ENCODE measurements around the gene CACNA1A. TPM values are rescaled to one million over a fixed set of nuclear protein-coding genes. Genes with fewer than 3 reads are reported as not detected.
A peak's percentile ranks its signal among the peaks of the same experiment; 100 is the strongest.

CACNA1A gene
- total RNA-seq, 2 donors from 2014 or later = 0.77 TPM; not detected in 1

DNA sequence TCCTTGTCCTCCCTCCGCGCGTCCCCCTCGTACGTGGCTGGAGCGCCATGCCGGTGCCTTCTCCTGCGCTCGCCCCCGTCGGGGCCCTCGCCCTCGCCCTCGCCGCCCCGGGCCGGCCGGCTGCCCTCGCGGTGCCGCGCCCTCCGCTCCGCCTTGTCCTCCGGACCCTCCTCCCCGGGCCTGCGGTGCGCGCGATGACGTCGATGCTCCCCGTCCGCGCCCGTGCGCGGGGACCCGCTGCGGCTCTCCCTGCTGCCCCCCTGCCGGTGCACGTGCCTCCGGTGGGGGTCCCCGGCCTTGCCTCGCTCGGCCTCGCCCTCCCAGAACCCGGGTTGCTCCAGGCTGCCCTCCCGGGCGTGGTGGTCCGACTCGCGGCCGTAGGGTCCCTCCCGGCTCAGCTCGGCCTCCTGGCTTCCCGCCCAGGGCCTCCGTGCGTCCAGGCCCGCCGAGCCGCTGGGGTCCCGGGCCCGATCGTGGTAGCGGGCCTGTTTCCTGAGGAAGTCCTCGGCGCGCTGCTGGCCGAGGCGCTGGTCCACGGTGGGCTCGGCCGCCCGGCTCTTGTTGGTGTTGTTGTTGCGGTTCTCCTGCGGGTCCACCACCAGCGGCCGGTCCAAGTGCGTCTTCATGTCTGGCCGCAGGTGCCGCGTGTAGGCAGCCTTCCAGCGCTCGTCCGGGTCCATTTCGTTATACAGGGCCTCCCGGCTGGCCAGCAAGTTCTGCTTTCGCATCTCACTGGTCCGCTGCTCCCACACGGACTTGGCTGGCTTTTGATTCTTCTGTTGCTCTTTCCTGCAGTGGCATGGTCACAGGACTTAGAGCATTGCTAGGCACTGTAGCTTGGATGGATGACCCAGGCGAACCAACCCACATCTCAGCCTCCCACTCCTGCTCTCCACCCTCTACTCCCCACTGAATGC lies 207.5 kb downstream of the CACNA1A start:
- H3K9me3 ChIP-seq (ENCODE audit: control insufficient read depth, low read length, poor library complexity, severe bottlenecking) = no peaks in the 10 kb centered on the region
- H3K36me3 Mint-ChIP-seq (ENCODE audit: low read depth) = peaks cover 8% of the 10 kb centered on the region
- H3K4me3 Mint-ChIP-seq = peak overlapping the region; percentile 74
- H3K4me1 Mint-ChIP-seq = peaks cover 12% of the 10 kb centered on the region
- no peak overlapping the region for H3K27ac Mint-ChIP-seq
- DNase-seq (no peak), ATAC-seq (no peak)
- peaks cover 44% of the 10 kb centered on the region for H3K27me3 Mint-ChIP-seq

- no peaks in the 10 kb centered on the region for H3K9me3 ChIP-seq (ENCODE audit: control insufficient read depth, low read length, poor library complexity, severe bottlenecking)
- DNase-seq (no peak), ATAC-seq (no peak)
- Mint-ChIP-seq H3K36me3 (ENCODE audit: low read depth) (peaks cover 6% of the 10 kb centered on the region), H3K4me3 (no peak overlapping the region), H3K27me3 (peaks cover 30% of the 10 kb centered on the region), H3K4me1 (peaks cover 9% of the 10 kb centered on the region), H3K27ac (no peak overlapping the region)
These were observed 209.3 kb downstream of the CACNA1A start for GRCh38 chr19:13297023-13297422.

- DNase-seq (no peak), ATAC-seq (no peak)
- H3K36me3 Mint-ChIP-seq (ENCODE audit: low read depth) = peaks cover 4% of the 10 kb centered on the region
- peaks cover 11% of the 10 kb centered on the region for H3K27me3 Mint-ChIP-seq
- no peaks in the 10 kb centered on the region for H3K9me3 ChIP-seq (ENCODE audit: control insufficient read depth, low read length, poor library complexity, severe bottlenecking)
- no peak overlapping the region for H3K27ac Mint-ChIP-seq
- no peak overlapping the region for H3K4me3 Mint-ChIP-seq
- H3K4me1 Mint-ChIP-seq = peaks cover 8% of the 10 kb centered on the region
These were observed 211.3 kb downstream of the CACNA1A start for GRCh38 chr19:13294812-13295567.

GRCh38 chr19:13291913-13292312 lies 214.4 kb downstream of the CACNA1A start:
- Mint-ChIP-seq H3K36me3 (ENCODE audit: low read depth) (no peaks in the 10 kb centered on the region), H3K4me3 (no peak overlapping the region), H3K27ac (no peak overlapping the region), H3K4me1 (no peaks in the 10 kb centered on the region), H3K27me3 (no peaks in the 10 kb centered on the region)
- DNase-seq = no peak
- no peaks in the 10 kb centered on the region for H3K9me3 ChIP-seq (ENCODE audit: control insufficient read depth, low read length, poor library complexity, severe bottlenecking)
- no peak for ATAC-seq

DNA sequence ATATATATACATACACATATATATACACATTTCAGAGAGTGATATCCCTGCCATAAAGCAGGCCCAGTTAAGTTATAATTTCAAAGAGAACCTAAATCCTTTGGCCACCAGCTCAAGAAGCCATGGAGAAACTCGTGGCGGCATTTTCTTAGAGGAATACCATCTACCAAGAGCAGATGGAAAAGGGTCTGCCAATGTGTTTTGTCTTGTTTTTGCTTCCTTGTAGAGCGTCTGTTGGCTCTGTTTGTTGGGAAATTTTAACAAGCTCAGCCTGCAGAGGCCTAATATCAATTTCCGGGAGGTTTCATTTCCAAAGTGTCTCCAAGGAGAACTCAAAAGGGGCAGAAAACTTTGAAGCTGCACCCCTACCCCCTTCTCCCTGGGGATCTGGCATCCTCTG lies 215.5 kb downstream of the CACNA1A start:
- no peaks in the 10 kb centered on the region for H3K4me1 Mint-ChIP-seq
- H3K4me3 Mint-ChIP-seq = no peak overlapping the region
- no peak for DNase-seq
- no peaks in the 10 kb centered on the region for H3K9me3 ChIP-seq (ENCODE audit: control insufficient read depth, low read length, poor library complexity, severe bottlenecking)
- peaks cover under 1% of the 10 kb centered on the region for H3K27me3 Mint-ChIP-seq
- H3K36me3 Mint-ChIP-seq (ENCODE audit: low read depth) = no peaks in the 10 kb centered on the region
- no peak for ATAC-seq
- H3K27ac Mint-ChIP-seq = no peak overlapping the region

DNA sequence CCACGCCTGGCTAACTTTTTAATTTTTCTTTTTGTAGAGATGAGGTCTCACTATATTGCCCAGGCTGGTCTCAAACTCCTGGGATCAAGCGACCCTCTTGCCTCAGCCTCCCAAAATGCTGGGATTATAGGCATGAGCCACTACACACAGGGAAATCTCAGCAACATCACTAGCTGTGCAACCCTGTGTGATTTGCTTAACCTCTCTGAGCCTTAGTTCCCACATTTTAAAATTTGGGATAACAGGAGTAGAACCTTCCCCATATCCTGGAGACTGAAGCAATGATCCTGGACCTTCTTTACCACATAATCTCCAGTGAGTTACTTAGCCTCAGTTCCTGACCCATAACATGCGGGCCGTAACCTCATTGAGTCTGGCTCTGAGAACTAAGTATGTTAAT lies 217.0 kb downstream of the CACNA1A start:
- Mint-ChIP-seq H3K36me3 (ENCODE audit: low read depth) (no peaks in the 10 kb centered on the region), H3K4me3 (no peak overlapping the region), H3K27me3 (peaks cover 8% of the 10 kb centered on the region), H3K4me1 (peaks cover 3% of the 10 kb centered on the region), H3K27ac (no peak overlapping the region)
- no peaks in the 10 kb centered on the region for H3K9me3 ChIP-seq (ENCODE audit: control insufficient read depth, low read length, poor library complexity, severe bottlenecking)
- DNase-seq (no peak), ATAC-seq (no peak)

GRCh38 chr19:13286195-13286985 lies 219.9 kb downstream of the CACNA1A start:
- DNase-seq (no peak), ATAC-seq (no peak)
- H3K4me3 Mint-ChIP-seq = no peak overlapping the region
- peaks cover 3% of the 10 kb centered on the region for H3K4me1 Mint-ChIP-seq
- peaks cover 10% of the 10 kb centered on the region for H3K27me3 Mint-ChIP-seq
- no peak overlapping the region for H3K27ac Mint-ChIP-seq
- H3K9me3 ChIP-seq (ENCODE audit: control insufficient read depth, low read length, poor library complexity, severe bottlenecking) = no peaks in the 10 kb centered on the region
- H3K36me3 Mint-ChIP-seq (ENCODE audit: low read depth) = no peaks in the 10 kb centered on the region

DNA sequence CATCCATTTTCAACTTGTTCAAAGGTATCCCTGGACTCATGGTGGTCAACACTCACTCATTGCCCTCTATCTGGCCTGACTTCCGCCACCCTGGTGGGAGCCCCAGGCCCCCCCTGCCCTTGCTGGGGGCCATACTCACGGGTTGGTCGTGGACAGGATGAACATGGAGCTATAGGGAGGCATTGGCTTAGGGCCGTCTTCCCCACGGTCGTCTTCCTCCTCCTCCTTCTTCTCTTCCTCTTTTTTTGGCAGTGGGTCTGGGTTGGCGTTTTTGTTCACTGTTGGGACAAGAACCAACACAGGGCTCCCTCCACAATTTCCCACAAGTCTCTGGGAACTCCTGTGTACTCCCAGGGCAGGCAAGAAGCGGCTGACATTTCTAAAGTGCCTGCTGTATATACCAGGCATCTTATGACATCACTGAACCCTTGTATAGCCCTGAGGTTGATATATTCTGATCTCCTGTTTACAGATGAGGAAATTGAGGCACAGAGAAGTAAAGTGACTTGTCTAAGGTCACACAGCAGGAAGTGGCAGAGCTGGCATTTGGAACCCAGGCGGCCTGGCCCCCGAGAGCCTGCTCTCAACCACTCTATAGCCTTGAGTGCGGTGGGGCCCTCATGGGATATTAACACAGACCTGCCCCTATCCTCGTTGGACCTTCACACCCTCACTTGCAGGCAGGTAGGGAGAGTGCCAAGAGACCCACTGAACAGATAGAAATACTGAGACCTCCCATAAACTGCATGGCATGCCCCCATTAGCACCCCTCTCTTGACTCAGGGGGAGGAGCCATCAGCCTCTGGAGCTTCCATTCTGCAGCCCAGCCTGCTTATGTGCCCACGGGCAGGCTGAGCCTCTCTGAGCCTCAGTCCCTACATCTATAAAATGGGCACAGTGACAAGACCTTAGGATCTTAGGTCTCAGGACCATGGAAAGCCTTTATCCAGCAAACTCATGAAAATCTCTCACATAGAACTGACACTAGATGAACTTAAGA lies 221.1 kb downstream of the CACNA1A start:
- DNase-seq (no peak), ATAC-seq (no peak)
- peaks cover 12% of the 10 kb centered on the region for H3K27me3 Mint-ChIP-seq
- no peak overlapping the region for H3K27ac Mint-ChIP-seq
- H3K4me3 Mint-ChIP-seq = no peak overlapping the region
- H3K36me3 Mint-ChIP-seq (ENCODE audit: low read depth) = no peaks in the 10 kb centered on the region
- peaks cover 3% of the 10 kb centered on the region for H3K4me1 Mint-ChIP-seq
- no peaks in the 10 kb centered on the region for H3K9me3 ChIP-seq (ENCODE audit: control insufficient read depth, low read length, poor library complexity, severe bottlenecking)

- Mint-ChIP-seq H3K27ac (no peak overlapping the region), H3K27me3 (peaks cover 12% of the 10 kb centered on the region), H3K4me1 (peaks cover 5% of the 10 kb centered on the region), H3K4me3 (no peak overlapping the region), H3K36me3 (ENCODE audit: low read depth) (no peaks in the 10 kb centered on the region)
- H3K9me3 ChIP-seq (ENCODE audit: control insufficient read depth, low read length, poor library complexity, severe bottlenecking) = no peaks in the 10 kb centered on the region
- ATAC-seq = no peak
- DNase-seq = no peak
These were observed 222.4 kb downstream of the CACNA1A start for GRCh38 chr19:13283871-13284270.

DNA sequence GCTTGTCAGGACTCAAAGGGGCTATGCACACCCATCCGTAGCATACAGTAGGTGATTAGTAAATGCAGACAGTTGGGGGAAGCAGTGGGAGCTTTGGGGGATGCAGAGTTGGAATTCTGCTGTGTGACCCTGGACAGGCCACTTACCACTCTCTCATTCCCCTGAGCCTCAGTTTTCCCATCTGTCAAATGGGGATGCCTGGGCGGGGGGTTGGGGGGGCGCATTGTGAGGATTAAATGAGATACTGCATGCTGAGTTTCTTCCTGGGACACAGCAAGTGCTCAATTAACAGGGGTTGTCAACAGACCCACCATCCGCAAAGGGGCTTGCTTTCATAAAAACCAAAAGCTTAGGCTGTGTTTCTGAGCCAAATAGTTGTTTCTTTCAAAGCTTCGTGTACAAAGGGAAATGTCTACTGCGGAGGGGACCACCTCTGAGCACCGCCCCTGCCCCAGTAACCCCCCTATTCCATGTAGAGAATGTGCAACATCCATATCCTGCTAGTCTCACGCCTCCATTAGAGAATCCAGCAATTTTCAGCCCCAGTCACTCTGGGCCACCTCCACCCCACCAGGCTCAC lies 223.7 kb downstream of the CACNA1A start:
- Mint-ChIP-seq H3K27ac (no peak overlapping the region), H3K4me3 (no peak overlapping the region), H3K27me3 (peaks cover 12% of the 10 kb centered on the region), H3K4me1 (peaks cover 12% of the 10 kb centered on the region), H3K36me3 (ENCODE audit: low read depth) (no peaks in the 10 kb centered on the region)
- no peak for DNase-seq
- no peaks in the 10 kb centered on the region for H3K9me3 ChIP-seq (ENCODE audit: control insufficient read depth, low read length, poor library complexity, severe bottlenecking)
- ATAC-seq = no peak

DNA sequence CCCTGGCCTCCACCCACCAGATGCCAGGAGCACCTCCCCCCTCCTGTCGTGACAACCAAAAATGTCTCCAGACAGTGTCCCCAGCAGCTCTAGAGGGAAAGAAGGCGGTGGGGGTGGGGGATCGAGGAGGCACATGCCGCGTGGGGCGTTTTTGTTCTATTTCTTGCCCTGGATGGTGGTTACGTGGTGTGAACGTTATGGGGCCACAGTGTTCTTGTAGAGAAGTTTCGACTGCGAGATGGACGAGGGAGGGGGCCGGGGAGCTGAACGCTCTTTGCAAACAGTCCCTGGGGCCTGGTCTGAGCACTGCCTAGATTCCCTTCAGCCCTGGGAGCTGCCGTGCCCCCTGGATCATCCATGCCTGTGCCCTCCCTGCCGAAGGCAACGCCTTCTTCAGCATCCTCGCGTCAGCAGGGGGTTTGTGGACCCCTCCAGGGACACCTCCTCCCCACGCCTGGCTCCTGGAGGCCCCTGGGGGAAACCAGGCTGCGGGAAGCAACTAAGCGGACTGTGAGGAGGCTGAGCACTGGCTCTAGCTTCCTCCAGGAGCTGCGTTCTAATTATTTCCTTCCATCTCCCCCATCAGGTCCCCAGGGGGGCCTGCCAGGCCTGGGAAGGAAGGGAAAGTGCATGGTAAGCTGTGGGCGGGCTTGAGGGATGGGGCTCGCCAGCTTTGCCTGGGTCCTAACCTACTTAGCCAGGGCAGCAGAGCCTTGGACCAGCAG lies 224.6 kb downstream of the CACNA1A start:
- H3K36me3 Mint-ChIP-seq (ENCODE audit: low read depth) = no peaks in the 10 kb centered on the region
- H3K27ac Mint-ChIP-seq = no peak overlapping the region
- ATAC-seq (no peak), DNase-seq (no peak)
- H3K4me1 Mint-ChIP-seq = peaks cover 14% of the 10 kb centered on the region
- H3K9me3 ChIP-seq (ENCODE audit: control insufficient read depth, low read length, poor library complexity, severe bottlenecking) = no peaks in the 10 kb centered on the region
- H3K27me3 Mint-ChIP-seq = peaks cover 12% of the 10 kb centered on the region
- H3K4me3 Mint-ChIP-seq = no peak overlapping the region
